ENCODE data around the gene FMO4.
"Not testable (repeated sequence)": the region's sequence is repeated elsewhere in the genome, so short reads cannot be mapped to it uniquely, and the experiment has no call there.

Gene FMO4

DNA sequence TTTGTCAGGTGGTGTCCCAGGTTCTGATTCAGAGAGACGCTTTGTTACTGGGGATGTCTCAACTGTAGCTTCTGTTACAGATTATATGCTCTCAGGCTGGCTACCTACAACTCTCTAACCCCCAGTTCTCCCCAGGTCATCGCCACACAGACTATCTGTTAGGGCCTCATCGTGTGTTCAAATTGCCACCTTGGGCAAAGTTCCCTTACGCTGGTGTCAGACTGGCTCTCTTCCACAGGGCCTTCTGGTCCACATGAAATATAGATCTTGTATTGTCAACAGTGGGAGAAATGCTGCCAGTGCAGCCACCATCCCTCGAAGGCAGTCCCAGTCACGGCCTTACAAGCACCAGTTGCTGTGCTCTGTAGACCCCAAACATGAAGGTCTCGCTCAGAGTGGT, 15.3 kb downstream of the FMO4 start:
- H3K27ac ChIP-seq = no peak overlapping the region
- no peak overlapping the region for H3K4me3 ChIP-seq

DNA sequence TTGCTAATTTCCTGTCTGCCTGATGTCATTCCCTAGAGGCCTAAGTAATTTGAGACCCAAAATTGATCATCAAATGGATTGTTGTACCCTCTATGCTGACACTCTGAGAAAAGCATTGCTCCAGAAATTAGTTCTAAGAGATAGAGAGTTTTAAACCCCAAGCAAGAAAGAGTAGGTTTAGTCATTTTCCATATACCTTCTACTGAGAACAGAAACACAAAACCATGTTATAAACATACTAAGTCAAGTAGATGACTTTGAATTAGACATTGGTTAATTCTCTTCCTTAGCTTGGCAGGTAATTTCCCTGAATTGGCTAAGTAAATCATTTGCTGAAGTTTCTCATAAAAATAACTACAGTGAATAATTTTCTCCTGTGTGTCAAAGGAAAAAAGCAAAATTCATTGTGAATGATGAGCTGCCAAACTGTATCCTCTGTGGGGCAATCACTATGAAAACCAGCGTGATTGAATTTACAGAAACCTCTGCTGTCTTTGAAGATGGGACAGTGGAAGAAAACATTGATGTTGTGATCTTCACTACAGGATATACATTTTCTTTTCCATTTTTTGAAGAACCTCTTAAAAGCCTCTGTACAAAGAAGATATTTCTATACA, 20.1 kb downstream of the FMO4 start:
- Histone ChIP-seq H3K27ac (no peak overlapping the region), H3K4me3 (no peak overlapping the region)

DNA sequence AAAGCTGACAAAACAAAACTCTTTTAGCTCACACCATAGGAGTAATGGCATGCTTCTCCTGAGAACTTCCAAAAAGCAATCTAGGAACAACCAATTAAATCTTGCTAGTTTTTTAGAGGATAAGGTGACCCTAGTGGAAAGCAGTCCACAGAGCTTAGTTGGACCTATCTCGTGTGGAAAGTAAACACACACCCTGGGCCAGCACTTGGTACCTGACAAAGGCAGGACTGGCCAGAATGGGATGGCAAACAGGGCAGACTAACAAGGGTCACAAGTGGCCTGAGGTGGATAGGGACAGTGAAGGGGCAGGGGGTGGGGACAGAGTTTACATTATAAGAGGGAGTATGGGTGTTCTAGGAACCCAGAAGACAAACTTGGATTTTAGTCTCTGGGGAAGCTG, 22.0 kb downstream of the FMO4 start:
- H3K4me3 ChIP-seq = no peak overlapping the region
- H3K27ac ChIP-seq = no peak overlapping the region

DNA sequence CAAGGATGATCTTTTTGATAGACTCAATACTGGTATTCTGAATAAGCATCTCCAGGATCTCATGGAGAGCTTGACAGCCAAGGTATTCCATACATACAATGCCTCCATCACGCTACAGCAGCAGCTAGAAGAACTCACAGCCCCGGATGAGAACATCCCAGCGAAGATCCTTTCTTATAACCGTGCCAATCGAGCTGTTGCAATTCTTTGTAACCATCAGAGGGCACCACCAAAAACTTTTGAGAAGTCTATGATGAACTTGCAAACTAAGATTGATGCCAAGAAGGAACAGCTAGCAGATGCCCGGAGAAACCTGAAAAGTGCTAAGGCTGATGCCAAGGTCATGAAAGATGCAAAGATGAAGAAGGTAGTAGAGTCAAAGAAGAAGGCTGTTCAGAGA, 25.4 kb downstream of the FMO4 start:
- not testable (repeated sequence) for H3K4me3 ChIP-seq, H3K27ac ChIP-seq

DNA sequence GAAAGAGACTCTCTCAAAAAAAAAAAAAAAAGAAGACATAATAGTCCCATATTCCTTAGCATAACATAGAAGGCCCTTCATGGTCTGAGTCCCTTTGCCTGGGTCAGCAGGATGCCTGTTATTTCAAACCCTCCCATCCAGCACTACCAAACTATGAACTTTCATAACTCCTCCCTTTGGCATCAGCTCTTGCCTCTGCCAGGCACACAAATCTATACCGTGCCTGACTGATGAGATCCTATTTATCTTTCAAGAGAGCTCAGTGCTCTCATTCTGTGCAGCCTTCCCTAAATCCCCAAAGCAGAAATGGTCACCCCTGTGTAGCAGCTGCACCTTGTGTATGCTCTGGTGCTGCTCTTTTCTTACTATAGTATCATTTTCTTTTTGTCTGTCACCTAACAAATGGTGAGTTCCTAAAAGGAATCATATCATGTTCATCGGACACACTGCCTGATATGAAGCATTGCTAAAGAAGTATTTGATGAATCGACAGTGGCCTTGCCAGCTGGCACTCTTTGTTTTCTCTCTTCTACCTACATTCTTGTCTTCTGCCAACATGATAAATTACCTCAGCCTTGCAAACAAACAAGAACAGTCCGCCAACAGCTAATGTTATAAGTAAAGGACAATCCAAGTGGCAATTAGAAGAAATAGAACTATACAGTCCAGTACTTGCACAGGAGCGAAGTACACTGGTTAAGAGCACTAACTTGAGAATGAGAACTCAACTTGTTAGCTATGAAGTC, 29.9 kb downstream of the FMO4 start:
- peak overlapping the region in 1 of 21 experiments; percentile 50 for H3K27ac ChIP-seq

DNA sequence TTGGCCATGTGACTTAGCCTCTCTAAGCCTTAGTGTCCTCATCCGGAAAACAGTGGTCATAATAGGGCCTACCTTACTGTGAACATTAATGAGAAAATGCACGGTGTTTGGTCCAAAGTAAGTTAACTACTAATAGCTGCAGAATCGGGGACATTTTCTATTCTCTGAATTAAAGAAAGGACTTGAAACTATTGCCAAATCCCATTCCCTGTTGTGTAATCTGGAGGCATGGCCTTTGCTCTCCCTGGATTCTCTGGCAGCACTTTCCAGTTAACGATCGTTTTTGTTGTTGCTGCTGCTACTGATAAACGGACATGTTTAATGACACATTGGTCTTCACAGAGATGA, 30.5 kb downstream of the FMO4 start:
- Histone ChIP-seq H3K4me3 (no peak overlapping the region), H3K27ac (peak overlapping the region in 1 of 21 experiments; percentile 37)

More for the DNA sequence above, 29.9 kb downstream of the FMO4 start:
- no peak overlapping the region for H3K4me3 ChIP-seq

DNA sequence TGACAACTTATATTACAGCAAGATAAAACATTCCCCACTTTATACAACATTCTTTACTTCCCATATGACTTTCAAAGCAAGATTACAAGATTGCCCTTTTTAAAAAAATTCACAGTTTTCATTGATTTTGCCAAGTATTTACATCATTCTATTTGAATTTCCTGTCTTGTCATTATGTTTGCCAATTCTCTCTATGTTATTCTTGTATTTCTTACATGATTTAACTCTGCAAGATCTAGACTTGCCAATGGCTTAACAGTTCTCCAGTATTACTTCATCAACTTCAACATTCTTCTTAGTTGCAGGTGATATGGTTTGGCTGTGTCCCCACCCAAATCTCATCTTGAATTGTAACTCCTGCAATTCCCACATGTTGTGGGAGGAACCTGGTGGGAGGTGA, 31.6 kb downstream of the FMO4 start:
- H3K4me3 ChIP-seq = no peak overlapping the region
- H3K27ac ChIP-seq = no peak overlapping the region

DNA sequence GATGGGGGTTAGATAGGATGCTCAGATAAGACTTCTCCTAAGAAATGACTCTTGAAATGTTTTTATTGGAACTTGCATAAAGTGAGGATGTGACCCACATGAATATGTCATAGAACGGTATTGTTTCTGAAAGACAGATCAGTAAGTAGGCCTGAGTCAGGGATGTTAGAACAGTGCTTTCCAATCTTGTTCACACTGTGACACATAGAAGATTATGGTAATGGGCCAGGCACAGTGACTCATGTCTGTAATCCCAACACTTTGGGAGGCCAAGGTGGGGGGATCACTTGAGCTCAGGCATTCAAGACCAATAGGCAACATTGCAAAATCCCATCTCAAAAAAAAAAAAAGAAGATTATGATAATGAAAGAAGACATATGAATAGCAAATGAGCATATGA, 32.9 kb downstream of the FMO4 start:
- H3K4me3 ChIP-seq = no peak overlapping the region
- no peak overlapping the region for H3K27ac ChIP-seq

DNA sequence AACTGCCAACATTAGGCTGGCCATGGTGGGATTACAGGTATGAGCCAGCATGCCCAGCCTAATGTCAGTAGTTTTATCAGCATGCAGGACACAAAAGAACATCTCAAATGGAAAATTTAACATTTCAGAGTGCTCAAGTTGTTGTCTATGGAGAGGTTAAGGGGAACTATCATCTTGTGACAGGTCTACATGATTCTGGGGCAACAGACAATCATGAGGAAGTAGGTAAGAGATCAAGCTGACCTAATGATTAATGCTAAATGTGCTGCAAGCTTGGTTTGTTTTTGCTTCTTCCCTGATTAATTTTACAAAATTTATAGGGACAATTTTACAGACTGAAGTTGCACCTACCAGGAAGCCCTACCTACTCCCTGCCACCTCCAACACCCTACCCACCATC, 36.6 kb downstream of the FMO4 start:
- H3K4me3 ChIP-seq = no peak overlapping the region
- no peak overlapping the region for H3K27ac ChIP-seq

DNA sequence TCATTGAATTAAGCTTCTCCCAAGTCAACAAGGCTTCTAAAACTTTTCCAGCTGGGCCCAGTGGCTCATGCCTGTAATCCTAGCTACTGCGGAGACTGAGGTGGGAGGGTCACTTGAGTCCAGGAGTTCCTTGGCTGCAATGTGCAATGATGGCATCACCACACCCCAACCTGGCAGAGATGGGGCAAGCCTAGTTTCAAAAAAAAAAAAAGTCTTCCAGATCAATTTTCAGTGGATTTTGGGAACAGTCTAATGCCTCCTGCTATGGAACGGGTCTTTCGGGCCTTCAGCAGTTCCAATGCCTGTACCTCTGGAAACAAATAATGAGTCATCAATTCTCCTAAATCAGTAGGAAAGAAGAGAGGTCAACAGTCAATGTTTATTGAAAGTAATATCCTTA, 38.0 kb downstream of the FMO4 start:
- Histone ChIP-seq H3K4me3 (no peak overlapping the region), H3K27ac (no peak overlapping the region)

DNA sequence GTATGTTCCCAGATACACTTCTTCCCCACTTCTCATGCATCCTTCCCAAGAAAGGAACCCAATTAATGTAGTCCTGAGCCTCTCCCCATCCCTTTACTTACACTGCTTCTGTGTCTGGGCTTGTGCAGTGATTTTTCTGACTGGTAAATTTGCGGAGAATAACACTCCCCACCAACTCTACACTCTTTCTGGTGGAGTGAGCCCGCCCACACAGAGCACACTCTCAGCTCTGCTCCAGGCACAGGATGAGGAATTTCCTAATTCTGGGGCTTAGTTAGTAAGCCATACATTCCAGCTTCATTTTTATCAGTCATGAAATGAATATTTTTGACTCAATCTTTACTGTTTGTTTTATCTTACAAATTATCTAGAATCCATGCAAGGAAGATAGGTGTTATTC, 38.6 kb downstream of the FMO4 start:
- Histone ChIP-seq H3K4me3 (no peak overlapping the region), H3K27ac (no peak overlapping the region)

DNA sequence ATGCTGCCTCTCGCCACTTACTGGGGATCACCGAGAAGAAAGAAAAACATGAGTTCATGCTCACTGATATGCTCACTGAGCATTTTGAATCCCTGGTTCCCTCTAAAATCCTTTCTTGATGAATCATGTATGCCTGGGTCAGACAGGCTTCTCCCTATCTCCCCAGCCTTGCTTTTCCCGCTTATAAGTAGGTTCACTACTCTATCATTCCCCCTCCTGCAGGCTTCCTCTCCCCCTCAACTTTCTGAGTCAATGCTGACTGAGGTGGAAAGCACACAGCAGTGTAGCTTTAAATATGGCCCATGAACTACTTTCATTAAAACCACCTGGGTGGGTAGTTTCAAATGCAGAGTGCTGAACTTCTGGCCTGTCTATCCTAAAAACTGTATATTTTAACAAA, 41.7 kb downstream of the FMO4 start:
- Histone ChIP-seq H3K27ac (no peak overlapping the region), H3K4me3 (no peak overlapping the region)

DNA sequence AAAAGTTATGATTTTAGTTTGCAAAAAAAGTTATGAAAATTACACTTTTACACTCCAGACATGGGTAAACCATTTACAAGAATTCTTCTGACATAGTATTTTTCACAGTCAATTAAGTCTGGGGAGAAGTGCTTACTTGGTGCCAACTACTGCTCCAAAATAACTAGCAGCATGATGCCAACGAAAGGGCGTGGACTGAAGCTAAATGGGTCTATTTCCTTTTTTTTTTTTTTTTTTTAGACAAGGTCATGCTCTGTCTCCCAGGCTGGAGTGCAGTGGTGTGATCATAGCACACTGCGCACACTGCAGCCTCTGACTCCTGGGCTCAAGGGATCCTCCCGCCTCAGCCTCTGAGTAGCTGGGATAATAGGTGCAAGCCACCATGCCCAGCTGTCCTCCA, 43.2 kb downstream of the FMO4 start:
- no peak overlapping the region for H3K4me3 ChIP-seq
- H3K27ac ChIP-seq = no peak overlapping the region

DNA sequence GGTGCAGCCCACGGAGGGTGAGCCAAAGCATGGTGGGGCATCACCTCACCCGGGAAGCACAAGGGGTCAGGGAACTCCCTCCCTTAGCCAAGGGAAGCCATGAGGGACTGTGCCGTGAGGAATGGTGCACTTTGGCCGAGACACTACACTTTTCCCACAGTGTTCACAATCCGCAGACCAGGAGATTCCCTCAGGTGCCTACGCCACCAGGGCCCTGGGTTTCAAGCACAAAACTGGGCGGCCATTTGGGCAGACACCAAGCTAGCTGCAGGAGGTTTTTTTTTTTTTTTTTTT, 45.3 kb downstream of the FMO4 start:
- H3K4me3 ChIP-seq, H3K27ac ChIP-seq: not testable (repeated sequence)

DNA sequence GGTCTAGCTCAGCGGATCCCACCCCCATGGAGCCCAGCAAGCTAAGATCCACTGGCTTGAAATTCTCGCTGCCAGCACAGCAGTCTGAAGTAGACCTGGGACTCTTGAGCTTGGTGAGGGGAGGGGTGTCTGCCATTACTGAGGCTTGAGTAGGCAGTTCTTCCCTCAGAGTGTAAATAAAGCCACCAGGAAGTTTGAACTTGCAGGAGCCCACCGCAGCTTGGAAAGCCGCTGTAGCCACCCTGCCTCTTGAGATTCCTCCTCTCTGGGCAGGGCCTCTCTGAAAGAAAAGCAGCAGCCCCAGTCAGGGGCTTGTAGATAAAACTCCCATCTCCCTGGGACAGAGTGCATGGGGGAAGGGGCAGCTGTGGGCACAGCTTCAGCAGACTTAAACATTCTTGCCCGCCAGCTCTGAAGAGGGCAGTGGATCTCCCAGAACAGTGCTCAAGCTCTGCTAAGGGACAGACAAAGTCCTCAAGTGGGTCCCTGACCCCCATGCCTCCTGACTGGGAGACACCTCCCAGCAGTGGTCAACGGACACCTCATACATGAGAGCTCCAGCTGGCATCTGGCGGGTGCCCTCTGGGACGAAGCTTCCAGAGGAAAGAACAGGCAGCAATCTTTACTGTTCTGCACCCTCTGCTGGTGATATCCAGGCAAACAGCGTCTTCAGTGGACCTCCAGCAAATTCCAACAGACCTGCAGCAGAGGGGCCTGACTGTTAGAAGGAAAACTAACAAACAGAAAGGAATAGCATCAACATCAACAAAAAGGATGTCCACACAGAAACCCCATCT, 45.9 kb downstream of the FMO4 start:
- H3K27ac ChIP-seq = not testable (repeated sequence)

DNA sequence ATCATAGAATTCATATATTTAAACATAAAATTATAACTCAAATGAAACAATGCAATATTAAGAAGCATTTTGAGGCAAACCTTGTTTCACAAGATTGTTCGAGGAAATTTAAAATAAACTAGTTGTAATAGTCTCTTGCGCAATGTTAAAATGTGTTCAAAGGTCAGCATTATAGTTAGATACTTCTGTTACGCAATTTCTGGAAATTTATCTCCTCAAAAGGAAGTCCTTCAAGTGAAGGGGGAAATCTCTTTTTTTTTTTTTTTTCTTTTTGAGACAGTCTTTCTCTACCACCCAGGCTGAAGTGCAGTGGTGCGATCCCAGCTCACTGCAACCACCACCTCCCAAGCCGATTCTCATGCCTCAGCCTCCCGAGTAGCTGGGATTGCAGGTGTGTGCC, 52.1 kb downstream of the FMO4 start:
- H3K27ac ChIP-seq = no peak overlapping the region
- H3K4me3 ChIP-seq = no peak overlapping the region

More for the DNA sequence above, 45.9 kb downstream of the FMO4 start:
- H3K4me3 ChIP-seq = not testable (repeated sequence)

DNA sequence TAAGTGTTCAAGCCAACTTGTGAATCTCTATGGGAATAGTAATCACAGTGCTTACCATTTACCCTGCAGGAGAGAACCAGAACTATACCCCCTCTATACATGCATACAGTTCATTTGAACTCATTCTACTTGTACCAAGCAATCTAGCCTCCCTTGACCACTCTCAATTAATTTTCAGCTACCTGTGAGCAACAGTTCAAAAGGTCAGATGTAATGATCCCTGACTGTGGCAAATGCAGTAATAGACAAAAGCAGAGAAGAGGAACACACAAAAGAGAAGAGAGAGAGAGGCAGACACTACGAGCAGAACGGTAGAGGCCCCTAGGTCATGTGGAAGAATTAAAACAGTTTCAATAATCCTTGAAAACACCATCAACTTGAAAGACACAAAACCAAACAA, 52.8 kb downstream of the FMO4 start:
- no peak overlapping the region for H3K27ac ChIP-seq

DNA sequence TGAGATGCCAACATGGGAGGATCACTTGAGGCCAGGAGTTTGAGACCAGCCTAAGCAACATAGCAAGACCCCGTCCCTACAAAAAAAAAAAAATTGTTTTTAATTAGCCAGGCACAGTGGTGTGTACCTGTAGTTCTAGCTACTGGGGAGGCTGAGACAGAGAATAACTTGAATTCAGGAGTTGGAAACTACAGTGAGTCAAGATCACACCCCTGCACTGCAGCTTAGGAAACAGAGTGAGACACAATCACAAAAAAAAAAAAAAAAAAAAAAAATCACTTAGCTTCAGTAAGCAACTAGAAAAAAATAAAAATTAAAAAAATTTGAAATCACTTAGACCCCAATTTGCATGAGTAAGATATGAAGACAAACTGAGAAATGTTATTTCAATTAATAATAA, 53.5 kb downstream of the FMO4 start:
- Histone ChIP-seq H3K27ac (no peak overlapping the region), H3K4me3 (no peak overlapping the region)

More for the DNA sequence above, 52.8 kb downstream of the FMO4 start:
- H3K4me3 ChIP-seq = no peak overlapping the region

DNA sequence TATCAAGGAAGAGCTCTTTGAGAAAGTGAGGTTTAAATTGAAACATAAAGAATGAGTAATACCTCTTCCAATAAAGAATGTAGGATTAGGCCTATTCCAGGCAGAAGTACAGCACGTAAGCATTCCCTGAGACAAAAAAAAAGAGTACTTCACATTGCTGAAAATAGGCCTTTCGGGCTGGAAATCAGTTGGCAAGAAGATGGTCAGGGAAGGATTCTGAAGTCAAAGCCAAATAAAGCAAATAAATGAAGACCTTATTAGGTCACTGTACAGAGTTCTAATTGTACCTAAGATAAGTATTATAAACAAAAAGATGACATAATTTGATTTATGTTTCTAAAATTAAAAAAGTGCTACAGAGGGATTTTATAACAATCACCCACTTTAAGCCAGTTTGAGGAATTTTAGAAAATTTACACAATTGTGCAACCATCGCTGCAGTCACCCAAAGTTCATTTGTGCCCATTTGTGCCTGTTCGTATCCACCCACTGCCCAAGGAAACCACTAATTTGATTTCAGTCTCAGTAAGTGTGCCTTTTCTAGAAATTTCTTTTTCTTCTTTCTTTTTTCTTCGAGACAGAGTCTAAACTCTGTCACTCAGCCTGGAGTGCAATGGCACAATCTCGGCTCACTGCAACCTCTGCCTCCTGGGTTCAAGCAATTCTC, 58.6 kb downstream of the FMO4 start:
- no peak overlapping the region for H3K4me3 ChIP-seq
- H3K27ac ChIP-seq = no peak overlapping the region

DNA sequence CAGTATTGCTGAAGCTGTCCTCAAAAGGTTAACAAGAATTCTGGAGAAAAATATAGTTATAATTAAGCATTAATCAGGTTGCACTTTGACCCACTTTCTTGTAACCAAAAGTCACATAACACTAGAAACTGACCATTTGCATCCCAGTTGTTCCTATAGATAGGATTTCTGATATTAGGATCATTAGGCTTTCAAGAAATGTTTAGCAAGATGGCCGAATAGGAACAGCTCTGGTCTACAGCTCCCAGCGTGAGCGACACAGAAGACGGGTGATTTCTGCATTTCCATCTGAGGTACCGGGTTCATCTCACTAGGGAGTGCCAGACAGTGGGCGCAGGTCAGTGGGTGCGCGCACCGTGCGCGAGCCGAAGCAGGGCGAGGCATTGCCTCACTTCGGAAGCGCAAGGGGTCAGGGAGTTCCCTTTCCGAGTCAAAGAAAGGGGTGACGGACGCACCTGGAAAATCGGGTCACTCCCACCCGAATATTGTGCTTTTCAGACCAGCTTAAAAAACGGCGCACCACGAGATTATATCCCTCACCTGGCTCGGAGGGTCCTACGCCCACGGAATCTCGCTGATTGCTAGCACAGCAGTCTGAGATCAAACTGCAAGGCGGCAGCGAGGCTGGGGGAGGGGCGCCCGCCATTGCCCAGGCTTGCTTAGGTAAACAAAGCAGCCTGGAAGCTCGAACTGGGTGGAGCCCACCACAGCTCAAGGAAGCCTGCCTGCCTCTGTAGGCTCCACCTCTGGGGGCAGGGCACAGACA, 59.6 kb downstream of the FMO4 start:
- H3K4me3 ChIP-seq, H3K27ac ChIP-seq: not testable (repeated sequence)

Data from skin epidermis (tissue), 12 donors.